Activated naive CD4-positive, alpha-beta T cell treated with anti-CD3 and anti-CD28 coated beads, Interleukin-2, amount 10 ng/mL, durations not matched to agents 7 days and 5 days (primary cell): Measurements from ENCODE around the gene SCUBE2.

Experiments used
- CTCF ChIA-PET: fragments of 350-600 bp; sonication (Branson Sonifier 250); formaldehyde crosslinking; loops from one replicate; lab custom pipeline; 2021; ENCODE audit warnings: antibody characterized with exemption; lab: Charles Lee
- DNase-seq: peaks from one replicate; pipeline ENCODE4 v3.0.0-alpha.2; 2020
- H3K27ac Mint-ChIP-seq: one replicate; pipeline ENCODE4 v1.8.0; 2021; ENCODE audit warnings: mild to moderate bottlenecking, moderate library complexity, mixed read lengths
- H3K27me3 Mint-ChIP-seq: one replicate; pipeline ENCODE4 v1.8.0; 2021; ENCODE audit warnings: mild to moderate bottlenecking, mixed read lengths
- H3K36me3 Mint-ChIP-seq: one replicate; pipeline ENCODE4 v1.8.0; 2021; ENCODE audit warnings: mixed read lengths
- H3K4me1 Mint-ChIP-seq: one replicate; pipeline ENCODE4 v1.8.0; 2021; ENCODE audit warnings: mixed read lengths
- H3K4me3 Mint-ChIP-seq: one replicate; pipeline ENCODE4 v1.8.0; 2021; ENCODE audit warnings: mild to moderate bottlenecking, moderate library complexity, mixed read lengths
- H3K9me3 Mint-ChIP-seq: one replicate; pipeline ENCODE4 v1.8.0; 2021; ENCODE audit warnings: mixed read lengths

Gene SCUBE2

DNA sequence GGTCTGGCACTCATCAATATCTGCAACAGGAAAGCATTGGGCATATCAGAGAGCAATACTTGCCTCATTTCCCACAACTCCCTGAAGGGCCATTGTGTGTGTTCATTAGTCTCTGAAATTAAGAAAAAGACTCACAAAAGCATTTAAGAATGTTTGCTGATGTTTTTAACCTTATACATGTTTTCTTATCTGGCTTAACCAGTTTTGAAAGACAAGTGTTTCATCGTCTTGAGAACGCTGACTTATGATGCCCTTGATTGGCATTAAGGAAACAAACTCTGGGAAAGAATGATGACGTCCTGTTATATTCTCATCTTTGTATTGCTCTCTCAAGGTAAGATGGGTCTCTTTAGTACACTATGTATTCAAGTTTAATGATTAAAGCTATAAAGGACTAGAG is 32.0 kb downstream of the SCUBE2 start:
- Mint-ChIP-seq H3K9me3 (no peaks in the 10 kb centered on the region), H3K4me1 (peaks cover 13% of the 10 kb centered on the region), H3K4me3 (no peak overlapping the region), H3K36me3 (no peaks in the 10 kb centered on the region), H3K27me3 (peaks cover 22% of the 10 kb centered on the region), H3K27ac (no peak overlapping the region)
- no peak for DNase-seq
- CTCF ChIA-PET = interaction anchor here (1.0 to 2.6 kb wide), 8 partner anchors 11 to 145 kb away, joined by 3 to 15 read pairs (median 3); no protein-coding TSS in a partner anchor

DNA sequence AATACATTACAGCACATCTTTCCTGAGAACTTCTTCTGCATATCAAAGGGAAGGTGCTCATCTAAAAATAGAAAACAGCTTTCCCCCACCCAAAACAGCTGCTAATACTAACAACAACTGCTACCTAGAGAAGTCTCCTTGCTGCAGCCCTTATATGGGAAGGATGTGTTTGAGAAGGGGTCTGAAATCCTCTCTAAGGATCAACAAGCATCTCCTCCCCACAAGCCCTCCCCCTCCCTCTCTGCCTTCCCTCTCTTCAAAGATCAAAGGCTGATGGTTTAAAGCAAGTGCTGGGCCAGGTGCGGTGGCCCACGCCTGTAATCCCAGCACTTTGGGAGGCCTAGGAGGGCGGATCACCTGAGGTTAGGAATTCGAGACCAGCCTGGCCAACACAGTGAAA is 33.5 kb downstream of the SCUBE2 start:
- no peak for DNase-seq
- H3K4me1 Mint-ChIP-seq = peaks cover 13% of the 10 kb centered on the region
- H3K9me3 Mint-ChIP-seq = no peaks in the 10 kb centered on the region
- CTCF ChIA-PET = interaction anchor here (0.9 to 1.4 kb wide), 2 partner anchors 40 to 80 kb away, joined by 3 read pairs; no protein-coding TSS in a partner anchor
- no peak overlapping the region for H3K4me3 Mint-ChIP-seq
- H3K27me3 Mint-ChIP-seq = peaks cover 18% of the 10 kb centered on the region
- H3K36me3 Mint-ChIP-seq = no peaks in the 10 kb centered on the region
- H3K27ac Mint-ChIP-seq = no peak overlapping the region

DNA sequence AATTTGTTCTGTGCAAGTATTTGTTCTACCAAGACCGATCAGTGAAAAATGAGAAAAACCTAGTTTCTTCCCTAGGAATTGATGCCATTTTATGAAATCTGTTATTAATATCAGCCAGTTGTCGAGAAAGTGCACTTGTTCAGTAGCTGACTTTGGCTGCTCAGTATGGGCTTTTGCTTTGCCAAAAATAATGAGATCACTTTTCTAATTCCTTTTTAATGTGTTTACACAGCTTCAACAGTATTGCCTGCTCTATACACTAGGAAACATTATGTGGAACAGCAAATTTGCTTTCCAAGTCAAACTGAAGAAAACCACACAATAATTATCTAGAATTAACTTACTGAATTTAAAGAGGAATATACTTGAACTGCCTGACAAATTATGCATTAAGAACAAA is 34.4 kb downstream of the SCUBE2 start:
- H3K9me3 Mint-ChIP-seq = no peaks in the 10 kb centered on the region
- no peak overlapping the region for H3K4me3 Mint-ChIP-seq
- DNase-seq = no peak
- peaks cover 13% of the 10 kb centered on the region for H3K4me1 Mint-ChIP-seq
- H3K36me3 Mint-ChIP-seq = no peaks in the 10 kb centered on the region
- H3K27ac Mint-ChIP-seq = no peak overlapping the region
- CTCF ChIA-PET = no interaction called here
- peaks cover 10% of the 10 kb centered on the region for H3K27me3 Mint-ChIP-seq

- no peaks in the 10 kb centered on the region for H3K36me3 Mint-ChIP-seq
- H3K27me3 Mint-ChIP-seq = peaks cover 4% of the 10 kb centered on the region
- DNase-seq = no peak
- no peak overlapping the region for H3K4me3 Mint-ChIP-seq
- no peaks in the 10 kb centered on the region for H3K9me3 Mint-ChIP-seq
- CTCF ChIA-PET = no interaction called here
- no peak overlapping the region for H3K27ac Mint-ChIP-seq
- peaks cover 13% of the 10 kb centered on the region for H3K4me1 Mint-ChIP-seq
These were observed 34.9 kb downstream of the SCUBE2 start for GRCh38 chr11:9056467-9056866.

DNA sequence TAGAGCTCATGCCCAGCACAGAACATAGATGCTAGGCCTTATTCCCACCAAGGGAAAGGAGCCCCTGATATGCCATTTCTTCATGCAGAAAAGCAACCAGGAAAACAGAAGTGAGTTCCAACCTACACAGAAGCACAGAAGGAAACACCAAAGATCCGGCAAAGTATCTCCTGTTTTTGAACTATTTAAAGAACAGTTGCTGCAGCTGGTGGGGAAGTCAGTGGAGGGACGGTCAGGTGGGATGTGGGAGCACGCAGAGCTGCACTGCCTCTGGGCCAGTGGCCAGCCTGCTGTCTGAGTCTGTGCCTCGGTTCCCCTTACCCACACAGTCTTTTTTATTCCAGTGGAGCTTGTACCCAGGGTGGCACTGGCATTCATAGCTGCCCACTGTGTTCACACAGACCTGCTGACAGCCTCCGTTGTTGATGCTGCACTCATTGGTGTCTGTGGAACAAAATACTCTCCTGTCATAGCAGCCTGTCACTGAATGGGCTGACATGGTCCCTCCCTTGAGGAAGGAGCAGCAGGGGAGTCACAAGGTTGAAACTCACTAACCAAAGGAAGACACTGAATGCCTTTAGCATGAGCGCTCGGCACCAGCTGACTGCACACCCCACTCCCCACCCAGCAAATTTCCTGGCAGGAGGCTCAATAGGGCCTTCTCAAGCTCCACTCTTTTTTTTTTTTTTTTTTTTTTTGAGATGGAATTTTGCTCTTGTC is 37.9 kb downstream of the SCUBE2 start:
- CTCF ChIA-PET = interaction anchor here (0.8 kb wide), 1 partner anchor 18 kb away, joined by 3 read pairs; no protein-coding TSS in a partner anchor
- no peak overlapping the region for H3K4me3 Mint-ChIP-seq
- H3K36me3 Mint-ChIP-seq = no peaks in the 10 kb centered on the region
- H3K9me3 Mint-ChIP-seq = no peaks in the 10 kb centered on the region
- no peak for DNase-seq
- no peak overlapping the region for H3K27ac Mint-ChIP-seq
- no peaks in the 10 kb centered on the region for H3K4me1 Mint-ChIP-seq
- peaks cover 10% of the 10 kb centered on the region for H3K27me3 Mint-ChIP-seq

DNA sequence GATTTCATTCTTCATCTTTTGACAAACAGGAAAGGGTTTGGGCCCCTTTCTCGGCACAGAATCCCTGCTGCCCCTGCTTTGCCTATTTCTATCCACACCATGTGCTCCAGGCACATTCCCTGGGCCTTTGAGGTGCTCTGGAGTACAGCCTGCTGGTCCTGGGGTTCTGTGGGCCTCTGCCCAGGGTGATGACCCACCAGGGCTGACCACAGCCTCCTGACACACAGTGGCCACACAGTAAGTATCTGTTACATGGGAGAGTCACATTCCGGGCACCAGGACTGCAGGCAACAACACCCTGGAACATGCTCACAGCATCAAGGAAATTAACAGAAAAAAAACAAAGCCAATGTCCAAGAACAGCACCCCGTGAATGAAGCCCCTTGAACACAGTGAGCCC is 39.1 kb downstream of the SCUBE2 start:
- no peaks in the 10 kb centered on the region for H3K36me3 Mint-ChIP-seq
- H3K27me3 Mint-ChIP-seq = peaks cover 12% of the 10 kb centered on the region
- DNase-seq = no peak
- H3K27ac Mint-ChIP-seq = no peak overlapping the region
- H3K4me3 Mint-ChIP-seq = no peak overlapping the region
- CTCF ChIA-PET = interaction anchor here (1.1 kb wide), 1 partner anchor 8 kb away, joined by 5 read pairs; no protein-coding TSS in a partner anchor
- no peaks in the 10 kb centered on the region for H3K4me1 Mint-ChIP-seq
- H3K9me3 Mint-ChIP-seq = no peaks in the 10 kb centered on the region

DNA sequence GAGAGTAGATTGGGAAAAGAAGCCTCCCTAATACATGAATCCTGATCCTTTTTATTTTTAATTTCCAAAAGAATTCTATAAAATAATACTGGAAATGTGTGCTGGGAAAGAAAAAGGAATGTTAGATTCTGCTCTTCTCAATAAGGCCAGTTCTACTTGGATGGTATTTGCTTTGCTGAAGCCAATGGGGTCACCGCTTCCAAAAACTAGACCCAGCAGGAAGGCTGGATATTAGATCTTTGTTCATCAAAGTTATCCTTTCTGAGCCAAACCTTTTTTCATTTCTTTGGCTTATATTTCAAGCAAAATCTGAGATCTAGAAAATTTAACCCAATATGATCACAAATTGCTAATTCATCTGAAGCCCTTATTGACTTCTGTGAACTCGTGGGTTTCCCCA is 41.4 kb downstream of the SCUBE2 start:
- H3K27me3 Mint-ChIP-seq = peaks cover 10% of the 10 kb centered on the region
- no peak overlapping the region for H3K4me3 Mint-ChIP-seq
- no peaks in the 10 kb centered on the region for H3K4me1 Mint-ChIP-seq
- no peaks in the 10 kb centered on the region for H3K36me3 Mint-ChIP-seq
- no peak overlapping the region for H3K27ac Mint-ChIP-seq
- no peak for DNase-seq
- CTCF ChIA-PET = no interaction called here
- H3K9me3 Mint-ChIP-seq = no peaks in the 10 kb centered on the region

DNA sequence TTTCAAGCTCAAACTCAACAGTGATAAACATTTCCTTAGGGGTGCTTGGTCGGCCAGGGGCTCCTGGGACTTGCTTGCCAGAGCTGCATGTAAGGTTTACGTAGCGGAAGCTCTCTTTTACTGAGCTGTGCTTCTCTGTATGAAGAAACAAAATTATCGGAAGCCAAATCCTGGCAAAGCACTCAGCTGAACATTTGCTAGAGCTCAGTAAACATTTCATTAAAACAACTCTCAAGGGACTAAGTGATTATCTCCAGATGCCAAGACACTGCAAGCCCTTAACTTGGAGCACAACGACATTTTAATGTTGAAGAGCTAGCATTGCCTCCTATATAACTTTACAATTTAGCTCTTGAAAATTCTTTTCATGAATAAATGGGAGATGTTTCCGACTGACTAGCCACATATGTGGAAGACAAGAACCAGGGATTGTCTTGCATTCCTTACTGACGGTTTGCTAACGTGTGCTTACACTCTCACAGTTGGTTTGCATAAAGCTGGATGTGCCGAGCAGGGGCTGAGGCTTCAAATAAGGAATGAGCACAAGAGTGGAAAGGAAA is 43.4 kb downstream of the SCUBE2 start:
- DNase-seq = no peak
- Mint-ChIP-seq H3K9me3 (no peaks in the 10 kb centered on the region), H3K27ac (no peak overlapping the region), H3K36me3 (no peaks in the 10 kb centered on the region), H3K4me3 (no peak overlapping the region), H3K27me3 (peaks cover 14% of the 10 kb centered on the region), H3K4me1 (no peaks in the 10 kb centered on the region)
- CTCF ChIA-PET = interaction anchor here (1.2 to 1.3 kb wide), 3 partner anchors 12 to 32 kb away, joined by 3 to 5 read pairs (median 3); no protein-coding TSS in a partner anchor

GRCh38 chr11:9046481-9046880 is 44.9 kb downstream of the SCUBE2 start:
- Mint-ChIP-seq H3K27ac (no peak overlapping the region), H3K36me3 (no peaks in the 10 kb centered on the region), H3K27me3 (peaks cover 14% of the 10 kb centered on the region), H3K4me3 (no peak overlapping the region), H3K9me3 (no peaks in the 10 kb centered on the region), H3K4me1 (no peaks in the 10 kb centered on the region)
- CTCF ChIA-PET = interaction anchor here (1.0 to 2.2 kb wide), 2 partner anchors 14 to 30 kb away, joined by 3 to 10 read pairs; no protein-coding TSS in a partner anchor
- no peak for DNase-seq

DNA sequence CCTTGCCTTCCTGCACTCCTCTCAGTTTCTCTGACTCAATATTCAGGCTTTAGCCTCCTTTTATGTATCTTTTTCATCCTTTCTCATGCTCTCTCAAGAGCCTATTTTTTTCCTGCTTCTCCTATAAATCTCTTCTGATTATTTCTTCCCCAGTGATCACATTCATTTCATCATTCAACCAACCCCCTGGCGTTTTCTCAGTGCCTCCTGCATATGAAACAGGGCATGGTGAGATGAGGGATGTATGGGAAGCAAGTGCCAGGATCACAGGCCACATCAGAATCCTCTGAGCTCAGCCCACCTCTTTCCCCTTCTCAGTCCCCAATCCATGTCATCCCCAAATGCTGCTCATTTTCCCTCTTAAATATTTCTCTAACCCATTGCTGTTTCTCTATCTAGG is 48.9 kb downstream of the SCUBE2 start:
- H3K9me3 Mint-ChIP-seq = no peaks in the 10 kb centered on the region
- no peak for DNase-seq
- H3K36me3 Mint-ChIP-seq = no peaks in the 10 kb centered on the region
- no peak overlapping the region for H3K27ac Mint-ChIP-seq
- no peak overlapping the region for H3K4me3 Mint-ChIP-seq
- CTCF ChIA-PET = no interaction called here
- no peaks in the 10 kb centered on the region for H3K4me1 Mint-ChIP-seq
- peaks cover 17% of the 10 kb centered on the region for H3K27me3 Mint-ChIP-seq

- H3K4me3 Mint-ChIP-seq = no peak overlapping the region
- CTCF ChIA-PET = no interaction called here
These were observed 49.7 kb downstream of the SCUBE2 start for GRCh38 chr11:9041747-9042146.

DNA sequence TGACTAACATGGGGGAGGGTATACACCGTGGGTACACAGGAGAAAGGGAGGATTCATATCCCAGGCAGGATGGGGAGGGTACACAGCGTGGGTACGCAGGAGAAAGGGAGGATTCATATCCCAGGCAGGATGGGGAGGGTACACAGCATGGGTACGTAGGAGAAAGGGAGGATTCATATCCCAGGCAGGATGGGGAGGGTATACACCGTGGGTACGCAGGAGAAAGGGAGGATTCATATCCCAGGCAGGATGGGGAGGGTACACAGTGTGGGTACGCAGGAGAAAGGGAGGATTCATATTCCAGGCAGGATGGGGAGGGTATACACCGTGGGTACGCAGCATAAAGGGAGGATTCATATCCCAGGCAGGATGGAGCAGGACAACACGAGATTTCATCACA is 51.0 kb downstream of the SCUBE2 start:
- Mint-ChIP-seq H3K4me3 (no peak overlapping the region), H3K4me1 (no peaks in the 10 kb centered on the region), H3K27me3 (peaks cover 22% of the 10 kb centered on the region), H3K9me3 (no peaks in the 10 kb centered on the region), H3K27ac (no peak overlapping the region), H3K36me3 (no peaks in the 10 kb centered on the region)
- DNase-seq = no peak
- CTCF ChIA-PET = no interaction called here

More at GRCh38 chr11:9041747-9042146, 49.7 kb downstream of the SCUBE2 start:
- DNase-seq = no peak
- Mint-ChIP-seq H3K9me3 (no peaks in the 10 kb centered on the region), H3K4me1 (no peaks in the 10 kb centered on the region), H3K27ac (no peak overlapping the region), H3K27me3 (peaks cover 20% of the 10 kb centered on the region), H3K36me3 (no peaks in the 10 kb centered on the region)

DNA sequence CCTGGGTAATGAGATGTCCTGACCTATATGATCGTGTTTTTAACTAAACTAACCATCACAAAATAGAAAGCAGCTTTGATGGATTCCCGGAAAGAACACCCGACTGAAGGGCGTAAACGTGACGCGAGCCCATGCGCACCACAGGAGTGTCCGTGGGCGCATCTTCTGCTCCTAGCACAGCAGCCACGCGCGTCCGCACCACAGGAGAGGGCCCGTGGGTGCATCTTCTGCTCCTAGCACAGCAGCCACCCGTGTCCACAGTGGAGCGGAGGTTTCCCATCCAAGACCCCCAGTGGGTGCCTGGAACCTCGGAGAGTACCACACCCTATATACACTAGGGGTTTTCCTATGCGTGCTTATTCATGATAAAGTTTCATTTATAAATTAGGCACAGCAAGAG is 51.5 kb downstream of the SCUBE2 start:
- Mint-ChIP-seq H3K27ac (no peak overlapping the region), H3K27me3 (peaks cover 22% of the 10 kb centered on the region), H3K4me3 (no peak overlapping the region), H3K36me3 (no peaks in the 10 kb centered on the region), H3K4me1 (no peaks in the 10 kb centered on the region), H3K9me3 (no peaks in the 10 kb centered on the region)
- CTCF ChIA-PET = interaction anchor here (1.4 kb wide), 1 partner anchor 97 kb away, joined by 4 read pairs; no protein-coding TSS in a partner anchor
- no peak for DNase-seq

- no peak overlapping the region for H3K4me3 Mint-ChIP-seq
- no peaks in the 10 kb centered on the region for H3K4me1 Mint-ChIP-seq
- DNase-seq = no peak
- no peaks in the 10 kb centered on the region for H3K36me3 Mint-ChIP-seq
- CTCF ChIA-PET = interaction anchor here (1.4 kb wide), 1 partner anchor 98 kb away, joined by 4 read pairs; no protein-coding TSS in a partner anchor
- no peak overlapping the region for H3K27ac Mint-ChIP-seq
- no peaks in the 10 kb centered on the region for H3K9me3 Mint-ChIP-seq
- peaks cover 21% of the 10 kb centered on the region for H3K27me3 Mint-ChIP-seq
These were observed 52.2 kb downstream of the SCUBE2 start for GRCh38 chr11:9039198-9039597.

- CTCF ChIA-PET = interaction anchor here (0.8 kb wide), 1 partner anchor 10 kb away, joined by 3 read pairs; no protein-coding TSS in a partner anchor
- H3K4me3 Mint-ChIP-seq = no peak overlapping the region
- H3K27ac Mint-ChIP-seq = no peak overlapping the region
- peaks cover 24% of the 10 kb centered on the region for H3K27me3 Mint-ChIP-seq
- H3K4me1 Mint-ChIP-seq = no peaks in the 10 kb centered on the region
- no peak for DNase-seq
- H3K36me3 Mint-ChIP-seq = no peaks in the 10 kb centered on the region
- H3K9me3 Mint-ChIP-seq = no peaks in the 10 kb centered on the region
These were observed 52.9 kb downstream of the SCUBE2 start for GRCh38 chr11:9038541-9038940.
